ENCODE data around the gene SIDT2. TPM values are rescaled to one million over a fixed set of nuclear protein-coding genes. Genes with fewer than 3 reads are reported as not detected.

Gene SIDT2
- total RNA-seq, 1 experiment from 2014 or later = 47.6 TPM

DNA sequence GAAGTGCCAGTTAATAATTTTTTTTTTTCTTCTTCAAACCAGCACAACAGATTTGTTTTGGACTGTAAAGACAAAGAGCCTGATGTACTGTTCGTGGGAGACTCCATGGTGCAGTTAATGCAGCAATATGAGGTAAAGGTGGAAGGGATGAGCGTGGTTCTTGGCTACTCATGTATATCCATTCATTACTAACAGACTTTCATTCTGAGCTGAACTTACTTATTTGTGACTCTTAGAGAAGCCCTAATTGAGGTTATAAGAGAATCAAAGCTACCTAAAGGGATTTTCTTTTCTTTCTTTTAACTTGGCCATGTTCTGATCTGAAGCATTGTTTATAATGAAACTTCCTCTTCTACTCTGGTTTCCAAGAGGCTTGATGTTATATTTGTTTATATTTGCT, 18.7 kb upstream of the SIDT2 start:
- no peak for ATAC-seq
- no peak for DNase-seq (ENCODE audit: low read depth, low spot score)
- in situ Hi-C loops (cut with HindIII; ENCODE audit: low pct_unique_long_range_greater_than_20kb, low sequenced_read_pairs) (no loop called here), intact Hi-C loops (cut with micrococcal nuclease; ENCODE audit: unreplicated experiment) (no loop called here)
- BruUV-seq (replicated peaks) = no TSS peak
- Histone ChIP-seq H3K27ac (ENCODE audit: low read length) (no peak overlapping the region), H3K4me1 (ENCODE audit: control insufficient read depth, insufficient read depth, low read length) (no peaks in the 10 kb centered on the region), H3K9me3 (ENCODE audit: control insufficient read depth, insufficient read depth, low read depth, low read length) (no peaks in the 10 kb centered on the region), H3K4me3 (ENCODE audit: low read depth in 2 of 2, low read length in 2 of 2) (no peak overlapping the region), H3K27me3 (ENCODE audit: control insufficient read depth, insufficient read depth, low read length) (no peaks in the 10 kb centered on the region), H3K36me3 (ENCODE audit: control insufficient read depth, insufficient read depth, low read length) (peaks cover 19% of the 10 kb centered on the region)
- POLR2A ChIA-PET = no interaction called here
- TF ChIP-seq, protein P1, sequence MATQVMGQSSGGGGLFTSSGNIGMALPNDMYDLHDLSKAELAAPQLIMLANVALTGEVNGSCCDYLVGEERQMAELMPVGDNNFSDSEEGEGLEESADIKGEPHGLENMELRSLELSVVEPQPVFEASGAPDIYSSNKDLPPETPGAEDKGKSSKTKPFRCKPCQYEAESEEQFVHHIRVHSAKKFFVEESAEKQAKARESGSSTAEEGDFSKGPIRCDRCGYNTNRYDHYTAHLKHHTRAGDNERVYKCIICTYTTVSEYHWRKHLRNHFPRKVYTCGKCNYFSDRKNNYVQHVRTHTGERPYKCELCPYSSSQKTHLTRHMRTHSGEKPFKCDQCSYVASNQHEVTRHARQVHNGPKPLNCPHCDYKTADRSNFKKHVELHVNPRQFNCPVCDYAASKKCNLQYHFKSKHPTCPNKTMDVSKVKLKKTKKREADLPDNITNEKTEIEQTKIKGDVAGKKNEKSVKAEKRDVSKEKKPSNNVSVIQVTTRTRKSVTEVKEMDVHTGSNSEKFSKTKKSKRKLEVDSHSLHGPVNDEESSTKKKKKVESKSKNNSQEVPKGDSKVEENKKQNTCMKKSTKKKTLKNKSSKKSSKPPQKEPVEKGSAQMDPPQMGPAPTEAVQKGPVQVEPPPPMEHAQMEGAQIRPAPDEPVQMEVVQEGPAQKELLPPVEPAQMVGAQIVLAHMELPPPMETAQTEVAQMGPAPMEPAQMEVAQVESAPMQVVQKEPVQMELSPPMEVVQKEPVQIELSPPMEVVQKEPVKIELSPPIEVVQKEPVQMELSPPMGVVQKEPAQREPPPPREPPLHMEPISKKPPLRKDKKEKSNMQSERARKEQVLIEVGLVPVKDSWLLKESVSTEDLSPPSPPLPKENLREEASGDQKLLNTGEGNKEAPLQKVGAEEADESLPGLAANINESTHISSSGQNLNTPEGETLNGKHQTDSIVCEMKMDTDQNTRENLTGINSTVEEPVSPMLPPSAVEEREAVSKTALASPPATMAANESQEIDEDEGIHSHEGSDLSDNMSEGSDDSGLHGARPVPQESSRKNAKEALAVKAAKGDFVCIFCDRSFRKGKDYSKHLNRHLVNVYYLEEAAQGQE (IDR thresholded peaks at IDR 0.05; ENCODE audit: insufficient read depth in 1 of 2, low read depth in 2 of 2, low read length in 1 of 2) = no peak
- TF ChIP-seq TCF7L2 (IDR thresholded peaks at IDR 0.05; ENCODE audit: low read depth, low read length) (no peak), POLR2AphosphoS5 (IDR thresholded peaks at IDR 0.05; ENCODE audit: low read depth, low read length) (no peak), SIN3A (IDR thresholded peaks at IDR 0.05; ENCODE audit: borderline replicate concordance, insufficient read depth, low read depth, low read length) (no peak)
- TF ChIP-seq, protein P2, sequence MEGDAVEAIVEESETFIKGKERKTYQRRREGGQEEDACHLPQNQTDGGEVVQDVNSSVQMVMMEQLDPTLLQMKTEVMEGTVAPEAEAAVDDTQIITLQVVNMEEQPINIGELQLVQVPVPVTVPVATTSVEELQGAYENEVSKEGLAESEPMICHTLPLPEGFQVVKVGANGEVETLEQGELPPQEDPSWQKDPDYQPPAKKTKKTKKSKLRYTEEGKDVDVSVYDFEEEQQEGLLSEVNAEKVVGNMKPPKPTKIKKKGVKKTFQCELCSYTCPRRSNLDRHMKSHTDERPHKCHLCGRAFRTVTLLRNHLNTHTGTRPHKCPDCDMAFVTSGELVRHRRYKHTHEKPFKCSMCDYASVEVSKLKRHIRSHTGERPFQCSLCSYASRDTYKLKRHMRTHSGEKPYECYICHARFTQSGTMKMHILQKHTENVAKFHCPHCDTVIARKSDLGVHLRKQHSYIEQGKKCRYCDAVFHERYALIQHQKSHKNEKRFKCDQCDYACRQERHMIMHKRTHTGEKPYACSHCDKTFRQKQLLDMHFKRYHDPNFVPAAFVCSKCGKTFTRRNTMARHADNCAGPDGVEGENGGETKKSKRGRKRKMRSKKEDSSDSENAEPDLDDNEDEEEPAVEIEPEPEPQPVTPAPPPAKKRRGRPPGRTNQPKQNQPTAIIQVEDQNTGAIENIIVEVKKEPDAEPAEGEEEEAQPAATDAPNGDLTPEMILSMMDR (IDR thresholded peaks at IDR 0.05) = no peak
- CTCF ChIA-PET = no interaction called here

DNA sequence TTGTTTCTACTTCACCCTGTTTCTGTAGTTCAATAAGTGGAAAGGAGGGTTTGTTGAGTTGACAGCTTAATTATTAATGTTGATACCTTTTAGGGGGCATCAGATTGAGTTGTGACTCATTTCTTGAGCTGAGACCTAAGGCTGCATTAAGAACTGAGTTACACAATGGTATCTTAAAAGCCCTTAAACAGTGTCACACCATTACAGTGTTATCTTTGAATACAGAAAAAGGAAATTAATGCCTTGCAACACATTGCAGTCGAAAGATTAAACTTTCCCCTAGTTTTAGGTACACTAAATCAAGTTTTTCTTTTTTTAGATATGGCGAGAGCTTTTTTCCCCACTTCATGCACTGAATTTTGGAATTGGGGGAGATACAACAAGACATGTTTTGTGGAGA, 17.7 kb upstream of the SIDT2 start:
- ChIA-PET CTCF (interaction anchor here (1.3 kb wide), 1 partner anchor 13 kb away, joined by 5 read pairs; no protein-coding TSS in a partner anchor), POLR2A (interaction anchor here (0.6 kb wide), 1 partner anchor 134 kb away, joined by 4 read pairs; no protein-coding TSS in a partner anchor)
- TF ChIP-seq POLR2AphosphoS5 (IDR thresholded peaks at IDR 0.05; ENCODE audit: low read depth, low read length) (no peak), SIN3A (IDR thresholded peaks at IDR 0.05; ENCODE audit: borderline replicate concordance, insufficient read depth, low read depth, low read length) (no peak), TCF7L2 (IDR thresholded peaks at IDR 0.05; ENCODE audit: low read depth, low read length) (no peak)
- TF ChIP-seq, protein P2 (IDR thresholded peaks at IDR 0.05) = no peak
- TF ChIP-seq, protein P1 (IDR thresholded peaks at IDR 0.05; ENCODE audit: insufficient read depth in 1 of 2, low read depth in 2 of 2, low read length in 1 of 2) = no peak
- BruUV-seq (replicated peaks) = no TSS peak
- H3K4me3 ChIP-seq (ENCODE audit: low read depth in 2 of 2, low read length in 2 of 2) = no peak overlapping the region
- H3K27ac ChIP-seq (ENCODE audit: low read length) = no peak overlapping the region
- H3K27me3 ChIP-seq (ENCODE audit: control insufficient read depth, insufficient read depth, low read length) = no peaks in the 10 kb centered on the region
- in situ Hi-C loops (cut with HindIII; ENCODE audit: low pct_unique_long_range_greater_than_20kb, low sequenced_read_pairs) (no loop called here), intact Hi-C loops (cut with micrococcal nuclease; ENCODE audit: unreplicated experiment) (no loop called here)
- ATAC-seq (no peak), DNase-seq (ENCODE audit: low read depth, low spot score) (no peak)
- H3K4me1 ChIP-seq (ENCODE audit: control insufficient read depth, insufficient read depth, low read length) = no peaks in the 10 kb centered on the region
- peaks cover 24% of the 10 kb centered on the region for H3K36me3 ChIP-seq (ENCODE audit: control insufficient read depth, insufficient read depth, low read length)
- no peaks in the 10 kb centered on the region for H3K9me3 ChIP-seq (ENCODE audit: control insufficient read depth, insufficient read depth, low read depth, low read length)

All from Panc1 (cell line).